Measurements from ENCODE around the gene COL7A1. TPM values are rescaled to one million over a fixed set of nuclear protein-coding genes. Genes with fewer than 3 reads are reported as not detected.
A peak's percentile ranks its signal among the peaks of the same experiment; 100 is the strongest.

Gene COL7A1
- total RNA-seq, 1 experiment from 2014 or later, result 12.7 TPM

DNA sequence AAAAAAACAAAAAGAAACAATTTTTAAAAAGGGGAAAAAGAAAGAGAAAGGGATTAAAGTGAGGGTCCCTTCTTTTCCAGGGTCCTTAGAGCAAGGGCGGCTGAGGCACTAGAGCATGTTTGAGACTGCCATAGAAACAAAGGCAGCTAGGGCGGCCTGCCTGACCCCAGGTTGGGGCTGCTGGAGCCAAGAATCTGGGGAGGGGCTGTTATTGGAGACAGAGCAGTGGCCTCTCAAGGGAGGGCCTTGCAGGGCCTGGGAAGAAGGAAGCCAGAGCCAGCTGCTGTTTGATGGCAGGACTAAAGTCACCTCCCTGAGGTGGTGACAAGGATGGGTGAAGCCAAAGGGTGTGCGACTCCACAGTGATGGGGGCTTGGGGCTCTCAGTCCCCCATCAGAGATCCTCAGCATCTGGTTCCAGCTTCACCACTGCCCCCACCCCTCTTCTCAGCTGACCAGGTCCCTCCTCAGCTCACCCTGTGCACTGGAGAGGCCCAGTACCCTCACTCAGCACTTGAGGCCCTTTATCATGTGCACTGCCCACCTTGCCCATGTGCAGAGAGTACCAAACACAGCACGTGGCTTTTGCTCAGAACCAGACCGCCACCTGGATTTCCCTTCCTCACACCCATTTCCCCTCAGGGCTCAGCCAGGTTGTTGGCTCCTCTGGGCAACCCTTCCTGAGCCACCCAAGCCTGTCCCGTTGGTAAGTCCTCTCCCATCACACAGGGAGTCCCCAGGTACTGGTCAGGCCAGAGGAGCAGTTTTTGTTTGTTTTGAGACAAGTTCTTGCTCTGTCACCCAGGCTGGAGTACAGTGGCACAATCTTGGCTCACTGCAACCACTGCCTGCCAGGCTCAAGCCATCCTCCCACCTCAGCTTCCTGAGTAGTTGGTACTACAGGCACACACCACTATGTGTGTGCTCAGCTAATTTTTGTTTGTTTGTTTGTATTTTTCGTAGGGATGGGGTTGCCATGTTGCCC, 24.7 kb upstream of the COL7A1 start:
- DNase-seq (ENCODE audit: low read depth), result no peak

GRCh38 chr3:48617559-48617958, 22.4 kb upstream of the COL7A1 start:
- DNase-seq (ENCODE audit: low read depth), result no peak

DNA sequence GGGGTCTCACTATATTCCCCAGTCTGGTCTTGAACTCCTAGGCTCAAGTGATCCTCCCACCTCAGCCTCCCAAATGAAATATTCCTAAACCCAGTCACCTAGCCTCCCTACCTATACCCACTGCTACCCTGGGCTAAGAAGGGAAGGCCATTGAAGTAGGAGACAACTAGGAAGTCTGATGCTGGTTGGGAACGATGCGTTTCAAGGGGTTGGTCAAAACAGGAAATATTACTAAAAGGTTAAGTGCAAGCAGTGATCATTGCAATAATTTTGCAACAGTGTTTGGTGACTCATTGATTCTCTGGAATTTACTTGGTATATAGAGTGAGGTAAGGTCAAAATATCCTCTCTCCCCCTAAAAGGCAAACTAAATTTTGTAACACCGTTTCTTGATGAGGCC, 18.9 kb upstream of the COL7A1 start:
- DNase-seq (ENCODE audit: low read depth), result peak; percentile 52

DNA sequence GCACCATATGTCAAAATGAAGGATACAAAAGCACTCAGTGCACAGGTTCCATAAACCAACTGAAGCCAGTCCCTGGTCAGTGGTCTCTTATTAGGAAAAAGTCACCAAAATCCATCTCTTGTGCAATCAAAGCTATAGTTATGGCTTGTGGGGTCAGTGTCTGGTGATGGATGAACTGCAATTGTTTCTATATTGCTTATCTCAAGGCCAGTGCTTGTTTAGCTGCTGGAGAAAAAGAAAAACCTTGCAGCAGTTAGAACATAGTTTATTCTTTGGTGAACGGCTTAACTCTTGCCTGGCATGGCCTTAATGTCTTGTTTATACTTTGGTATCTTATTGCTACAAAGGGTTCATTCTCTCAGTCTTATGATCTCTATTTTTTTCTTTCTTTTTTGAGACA, 17.2 kb upstream of the COL7A1 start:
- DNase-seq (ENCODE audit: low read depth), result no peak

DNA sequence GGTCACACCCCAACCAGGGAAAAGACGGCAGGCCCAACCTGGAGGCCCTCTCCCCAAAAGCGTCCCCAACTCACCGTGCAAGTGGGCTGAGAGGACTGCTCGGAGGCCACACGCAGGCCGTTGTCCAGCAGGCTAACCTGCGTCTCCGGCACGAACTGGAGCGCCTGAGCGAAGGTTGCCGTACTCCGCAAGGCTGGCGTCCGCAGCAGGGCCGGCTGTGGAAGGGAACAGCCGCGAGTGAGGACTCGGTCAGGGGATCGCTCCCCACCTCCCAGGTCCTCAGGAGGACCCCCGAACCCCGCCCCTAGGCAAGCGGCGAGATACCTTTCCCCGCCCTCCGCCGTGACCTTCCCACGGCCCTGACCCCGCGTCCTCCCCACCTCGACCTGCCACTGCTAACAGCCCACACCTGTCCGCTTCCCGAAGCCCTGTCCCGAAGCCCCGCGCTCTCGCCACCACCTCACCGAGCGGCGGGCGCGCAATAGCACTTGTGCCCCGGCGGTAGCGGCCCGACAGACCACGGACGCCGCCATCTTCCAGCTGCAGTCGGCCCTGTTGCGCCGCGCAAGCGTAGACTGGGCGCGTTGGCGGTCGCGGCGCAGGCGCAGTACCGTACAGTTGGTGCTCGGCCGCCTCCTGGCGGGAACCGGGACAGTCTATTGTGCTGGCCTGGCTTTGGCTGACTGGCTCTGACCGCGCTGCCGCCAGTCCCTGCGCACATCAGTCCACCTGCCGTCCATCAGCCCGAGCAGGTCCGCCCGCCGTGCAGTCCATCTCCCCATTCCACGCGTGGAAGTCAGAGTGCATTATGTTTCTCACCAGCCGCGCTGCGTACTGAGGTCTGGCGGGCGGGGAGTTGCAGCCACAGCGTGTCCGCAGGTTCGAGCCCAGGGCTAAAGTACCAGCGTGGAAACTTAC, 14.2 kb upstream of the COL7A1 start, which contains the start of gene UQCRC1:
TSS of gene UQCRC1 (minus strand) at position 559 of the 918 bp plus-strand sequence. CDS start at position 533, 26 bp downstream.
- peak; percentile 87 for DNase-seq (ENCODE audit: low read depth)

GRCh38 chr3:48607519-48607918, 12.4 kb upstream of the COL7A1 start:
- no peak for DNase-seq (ENCODE audit: low read depth)

- DNase-seq (ENCODE audit: low read depth), result no peak
Observed at GRCh38 chr3:48601622-48601994, 6.5 kb upstream of the COL7A1 start.

DNA sequence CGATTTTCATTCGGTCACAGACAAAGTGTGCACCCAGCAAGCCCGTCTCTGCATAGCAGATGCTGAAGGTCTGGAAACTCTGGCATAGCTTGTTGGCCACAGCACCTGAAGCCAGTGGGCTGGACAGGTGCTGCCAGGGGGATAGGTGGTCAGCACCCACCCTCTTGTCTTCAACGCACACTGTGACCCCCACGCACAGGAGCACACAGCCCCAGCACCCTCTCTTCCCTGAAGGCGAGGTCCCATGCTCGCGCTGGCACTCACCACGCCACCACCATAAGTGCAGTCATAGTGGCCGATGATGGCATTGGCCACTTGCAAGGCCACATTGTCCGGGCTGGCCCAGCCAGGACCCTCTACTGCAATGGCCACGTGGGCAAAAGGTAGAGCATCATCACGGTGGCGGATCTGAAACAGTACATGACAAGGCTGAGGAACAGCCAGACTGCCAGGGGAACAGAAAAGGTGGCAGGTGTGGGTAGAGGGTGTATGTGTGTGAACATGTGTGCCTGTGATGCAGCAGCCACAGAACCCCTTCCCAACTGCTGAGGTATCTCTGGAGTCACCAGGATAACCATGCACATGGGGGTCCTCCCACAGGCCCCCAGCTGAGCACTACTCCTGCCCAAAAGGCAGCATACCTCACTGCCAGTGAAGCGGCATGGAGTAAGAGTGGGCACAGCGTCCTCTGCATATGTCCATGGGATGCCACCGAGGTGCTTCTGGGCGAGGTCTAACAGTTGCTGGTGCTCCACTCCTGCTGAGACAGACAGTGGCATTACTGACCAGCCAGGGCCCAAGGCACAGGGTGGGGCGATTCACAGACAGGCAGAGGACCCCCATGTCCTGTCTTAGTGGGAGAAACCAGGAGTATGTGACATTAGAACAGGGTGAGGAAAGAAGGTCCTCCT, 5.8 kb upstream of the COL7A1 start:
- DNase-seq (ENCODE audit: low read depth), result no peak

DNA sequence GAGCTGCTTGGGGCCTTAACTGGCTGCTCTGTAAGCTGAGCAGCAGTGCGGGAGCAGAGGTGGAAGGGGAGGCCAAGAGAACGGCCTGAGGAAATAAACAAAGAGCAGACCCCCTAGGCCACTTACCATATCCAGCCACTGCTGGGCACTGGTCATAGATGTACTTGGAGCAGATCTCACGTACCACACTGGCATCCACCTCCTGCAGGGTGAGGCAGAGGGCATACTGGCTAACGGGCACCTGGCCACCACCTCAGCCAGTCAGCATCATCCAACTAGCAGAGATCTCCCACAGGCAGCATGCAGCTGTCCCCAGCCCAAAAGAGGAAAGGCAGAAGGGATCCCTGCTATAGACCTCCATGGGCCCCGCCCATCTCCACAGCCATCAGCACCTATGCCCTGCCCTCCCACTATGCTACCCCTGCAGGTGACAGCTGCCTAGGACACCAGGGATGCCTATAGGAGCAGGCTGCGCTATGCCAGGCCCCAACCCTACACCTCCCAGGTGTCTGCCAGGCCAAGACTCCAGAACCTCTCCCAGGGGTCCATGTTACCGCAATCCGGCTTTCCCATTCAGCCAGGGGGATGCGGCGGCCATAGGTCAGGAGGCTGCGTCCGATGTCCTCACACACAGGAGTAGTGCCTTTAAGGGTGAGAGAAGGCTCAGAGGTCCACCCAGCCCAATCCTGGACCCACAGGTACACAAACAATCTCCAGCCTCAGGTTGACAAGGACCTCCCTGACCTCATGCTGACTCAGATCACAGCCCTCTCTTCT, 4.6 kb upstream of the COL7A1 start:
- DNase-seq (ENCODE audit: low read depth), result no peak

- no peak for DNase-seq (ENCODE audit: low read depth)
Observed at GRCh38 chr3:48599077-48599501, 4.0 kb upstream of the COL7A1 start.

GRCh38 chr3:48598323-48599076, 3.4 kb upstream of the COL7A1 start:
- DNase-seq (ENCODE audit: low read depth), result peak; percentile 71

DNA sequence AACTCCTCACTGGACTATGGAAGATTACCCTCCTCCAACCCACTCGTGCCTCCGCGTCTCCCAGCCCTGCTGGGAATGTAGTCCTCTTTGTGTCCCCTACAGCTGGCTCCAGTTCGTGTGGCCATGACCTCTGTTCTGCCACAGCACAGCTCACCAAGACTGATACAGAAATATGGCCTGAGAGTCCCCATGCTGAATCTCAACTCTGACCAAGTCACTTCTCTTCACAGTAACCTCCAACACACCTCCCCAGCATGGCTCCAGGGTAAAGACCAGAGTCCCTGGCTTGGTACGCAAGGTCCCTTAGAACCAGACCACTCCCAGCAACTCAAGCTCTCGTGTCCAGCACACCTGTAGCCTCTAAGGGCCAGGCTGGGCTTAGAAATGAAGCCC, 2.3 kb upstream of the COL7A1 start:
- DNase-seq (ENCODE audit: low read depth), result no peak

GRCh38 chr3:48596676-48597407, 1.7 kb upstream of the COL7A1 start:
- DNase-seq (ENCODE audit: low read depth), result no peak

- DNase-seq (ENCODE audit: low read depth), result no peak
Observed at GRCh38 chr3:48596157-48596556, 1.0 kb upstream of the COL7A1 start.

- peak; percentile 88 for DNase-seq (ENCODE audit: low read depth)
Observed at GRCh38 chr3:48595526-48596121, 495 bp upstream of the COL7A1 start.

DNA sequence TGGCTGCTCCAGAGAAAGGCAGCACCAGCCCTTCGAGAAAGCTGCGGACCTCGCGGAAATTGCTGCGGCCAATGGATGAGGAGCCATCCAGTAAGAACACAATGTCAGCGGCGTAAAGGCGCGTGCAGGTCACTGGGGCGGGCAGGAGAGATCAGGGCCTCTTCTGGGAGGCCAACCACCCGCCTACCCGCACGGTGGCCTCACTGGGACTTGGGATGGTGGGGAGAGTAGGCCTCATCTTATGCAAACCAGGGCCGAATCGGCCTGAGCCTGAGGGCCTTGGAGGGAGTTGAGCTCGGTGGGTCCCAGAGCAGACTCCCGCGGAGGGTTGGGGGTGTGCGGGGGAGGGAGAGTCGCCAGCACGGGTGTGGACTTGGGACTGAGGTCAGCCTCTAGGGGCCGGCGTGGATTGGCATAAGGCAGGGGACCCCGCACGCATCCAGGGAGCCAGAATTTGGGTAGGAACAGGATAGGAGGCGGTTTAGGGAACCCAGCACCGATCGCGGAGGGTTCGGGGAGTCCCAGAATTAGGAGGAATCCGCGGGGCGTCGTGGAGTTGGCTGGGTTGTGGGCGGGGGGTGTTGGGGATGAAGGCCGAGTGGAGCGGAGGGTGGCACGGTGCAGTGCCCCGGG, 596 bp downstream of the COL7A1 start:
- DNase-seq (ENCODE audit: low read depth), result no peak

DNA sequence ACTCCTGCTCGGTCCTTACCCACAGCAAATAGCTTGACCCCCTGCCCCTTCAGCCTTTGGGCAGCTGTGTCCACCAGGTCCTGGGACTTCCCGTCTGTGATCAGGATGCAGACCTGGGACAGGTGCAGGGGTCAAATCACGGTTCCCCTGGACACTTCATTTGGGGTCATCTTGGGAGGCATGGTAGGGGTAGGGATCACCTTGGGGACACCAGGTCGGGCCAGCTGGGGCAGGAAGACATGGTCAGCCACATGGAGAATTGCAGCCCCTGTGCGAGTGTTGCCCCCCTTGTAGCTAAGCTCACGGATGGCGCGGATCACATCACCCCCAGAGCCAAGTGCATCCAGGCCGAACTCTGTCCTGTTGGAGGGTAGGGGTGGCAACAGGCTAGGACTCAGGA, 1.8 kb downstream of the COL7A1 start:
- no peak for DNase-seq (ENCODE audit: low read depth)

GRCh38 chr3:48592519-48593087, 2.5 kb downstream of the COL7A1 start:
- peak; percentile 18 for DNase-seq (ENCODE audit: low read depth)
